Immature natural killer cell (primary cell): ENCODE results near the gene RAPGEF2. TPM values are rescaled to one million over a fixed set of nuclear protein-coding genes. Genes with fewer than 3 reads are reported as not detected.
"Not testable (repeated sequence)": the region's sequence is repeated elsewhere in the genome, so short reads cannot be mapped to it uniquely, and the experiment has no call there.

Experiments used
- DNase-seq, 3 donors: peaks; one replicate each; pipeline ENCODE4 v3.0.0; 2022; ENCODE audit warnings: mixed read lengths in 1 of 3
- H3K27ac Mint-ChIP-seq, 6 donors: one replicate each; pipeline ENCODE4 v1.8.0; 2020; ENCODE audit warnings: mixed read lengths in 6 of 6, mild to moderate bottlenecking in 5 of 6, inconsistent platforms in 4 of 6, moderate library complexity in 3 of 6
- H3K27me3 Mint-ChIP-seq, 3 donors: one replicate each; pipeline ENCODE4 v1.8.0; 2020 to 2021; ENCODE audit warnings: low read depth in 3 of 3, mild to moderate bottlenecking in 3 of 3, mixed read lengths in 3 of 3, moderate library complexity in 3 of 3, inconsistent platforms in 1 of 3
- H3K36me3 Mint-ChIP-seq, 3 donors: one replicate each; pipeline ENCODE4 v1.8.0; 2020; ENCODE audit warnings: mixed read lengths in 3 of 3, inconsistent platforms in 2 of 3, mild to moderate bottlenecking in 2 of 3
- H3K4me1 Mint-ChIP-seq, 2 donors: one replicate each; pipeline ENCODE4 v1.8.0; 2020; ENCODE audit warnings: inconsistent platforms in 2 of 2, mild to moderate bottlenecking in 2 of 2, mixed read lengths in 2 of 2, moderate library complexity in 1 of 2
- H3K4me3 Mint-ChIP-seq, 5 donors: one replicate each; pipeline ENCODE4 v1.8.0; 2020; ENCODE audit warnings: mild to moderate bottlenecking in 5 of 5, mixed read lengths in 5 of 5, inconsistent platforms in 3 of 5, moderate library complexity in 3 of 5
- H3K9me3 Mint-ChIP-seq, 6 donors: one replicate each; pipeline ENCODE4 v1.8.0; 2020; ENCODE audit warnings: mild to moderate bottlenecking in 6 of 6, mixed read lengths in 6 of 6, inconsistent platforms in 4 of 6, moderate library complexity in 3 of 6
- polyA plus RNA-seq, 3 donors: library from polyadenylated mRNA; unstranded; fragments of 300-500 nt; fragmentation: Illumina TruSeq; gene quantifications; one replicate each; pipeline ENCODE4 v1.2.3, GENCODE V29; 2021

RAPGEF2 gene
- polyA plus RNA-seq, 3 donors from 2014 or later = 0.22 to 1.7 (median 0.46) TPM

DNA sequence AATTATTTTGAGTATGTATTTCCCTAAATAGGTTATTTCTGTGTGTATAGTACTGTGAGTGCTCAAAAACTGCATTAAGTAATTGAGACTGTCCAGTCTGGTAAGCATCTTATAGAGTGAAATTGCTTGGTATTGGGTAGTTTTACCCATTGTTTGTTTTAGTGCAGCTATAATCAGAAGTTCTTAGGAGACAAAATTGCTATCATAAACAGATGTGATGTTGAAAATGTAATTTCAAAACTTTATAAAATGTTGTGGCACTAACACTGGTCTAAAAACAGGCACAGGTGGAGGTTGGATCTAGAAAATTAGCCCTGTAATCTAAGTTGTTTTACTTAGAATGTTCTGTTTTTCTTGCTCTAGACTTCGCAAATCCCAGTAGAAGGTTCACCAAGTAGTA lies 46.8 kb downstream of the RAPGEF2 start:
- Mint-ChIP-seq H3K9me3 (no peaks in the 10 kb centered on the region), H3K36me3 (no peaks in the 10 kb centered on the region), H3K27me3 (peaks cover 0 to 3% (median 0%) of the 10 kb centered on the region in 3 donors), H3K4me1 (peaks cover 0 to 5% of the 10 kb centered on the region in 2 donors), H3K4me3 (no peak overlapping the region), H3K27ac (peak overlapping the region in 1 of 6 donors; percentile 29)
- DNase-seq = no peak

DNA sequence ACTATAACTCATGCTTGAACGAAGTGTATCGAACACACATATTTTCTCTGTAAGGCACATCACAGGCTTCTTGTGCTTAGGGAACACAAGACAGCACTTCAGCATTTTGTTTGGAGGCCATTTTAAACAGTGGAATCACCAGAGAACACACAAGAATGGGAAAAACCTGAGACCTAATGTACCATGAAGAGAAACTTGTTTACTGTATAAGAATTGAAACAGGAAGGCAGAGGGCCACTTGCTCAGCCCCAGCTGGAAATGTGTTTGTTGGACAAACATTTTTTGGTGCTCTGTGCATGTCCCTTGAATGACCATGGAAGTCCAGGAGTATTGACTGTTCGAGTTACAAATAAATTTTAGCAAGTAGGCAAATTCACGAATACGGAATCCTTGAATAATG lies 47.5 kb downstream of the RAPGEF2 start:
- no peak overlapping the region for H3K27ac Mint-ChIP-seq

DNA sequence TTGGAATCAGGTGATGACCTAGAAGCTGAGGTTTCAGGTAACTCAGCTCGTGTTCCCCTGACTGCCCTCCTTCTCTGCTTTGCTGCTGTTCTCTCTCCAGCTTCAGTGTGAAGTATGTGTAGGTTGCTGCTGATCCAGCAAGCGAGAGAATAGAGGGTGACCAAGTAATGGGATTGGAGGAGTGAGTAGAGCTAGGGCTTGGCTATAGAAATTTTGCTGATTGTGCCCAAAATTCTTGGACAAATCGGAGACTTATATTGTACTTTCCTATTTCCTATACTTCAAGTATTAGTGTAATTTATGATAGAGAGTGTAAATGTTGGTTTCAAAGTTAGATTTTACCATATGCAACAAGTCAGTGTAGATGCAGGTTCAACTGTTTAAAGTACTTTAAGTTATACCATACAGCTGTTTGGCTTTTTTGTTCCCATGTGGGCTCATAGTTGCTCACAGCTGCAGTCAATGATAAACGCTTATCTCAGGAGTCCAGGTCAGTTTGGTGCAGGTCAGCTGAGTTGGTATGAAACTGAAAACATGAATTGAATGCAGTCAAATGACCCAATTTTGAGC lies 48.0 kb downstream of the RAPGEF2 start:
- Mint-ChIP-seq H3K9me3 (no peaks in the 10 kb centered on the region), H3K4me1 (peaks cover 0 to 5% of the 10 kb centered on the region in 2 donors), H3K36me3 (no peaks in the 10 kb centered on the region), H3K27ac (no peak overlapping the region), H3K27me3 (peaks cover 0 to 3% (median 0%) of the 10 kb centered on the region in 3 donors), H3K4me3 (no peak overlapping the region)
- no peak for DNase-seq

More for the DNA sequence above, 47.5 kb downstream of the RAPGEF2 start:
- Mint-ChIP-seq H3K4me3 (no peak overlapping the region), H3K9me3 (no peaks in the 10 kb centered on the region), H3K36me3 (no peaks in the 10 kb centered on the region), H3K4me1 (peaks cover 0 to 5% of the 10 kb centered on the region in 2 donors), H3K27me3 (peaks cover 0 to 3% (median 0%) of the 10 kb centered on the region in 3 donors)
- no peak for DNase-seq

DNA sequence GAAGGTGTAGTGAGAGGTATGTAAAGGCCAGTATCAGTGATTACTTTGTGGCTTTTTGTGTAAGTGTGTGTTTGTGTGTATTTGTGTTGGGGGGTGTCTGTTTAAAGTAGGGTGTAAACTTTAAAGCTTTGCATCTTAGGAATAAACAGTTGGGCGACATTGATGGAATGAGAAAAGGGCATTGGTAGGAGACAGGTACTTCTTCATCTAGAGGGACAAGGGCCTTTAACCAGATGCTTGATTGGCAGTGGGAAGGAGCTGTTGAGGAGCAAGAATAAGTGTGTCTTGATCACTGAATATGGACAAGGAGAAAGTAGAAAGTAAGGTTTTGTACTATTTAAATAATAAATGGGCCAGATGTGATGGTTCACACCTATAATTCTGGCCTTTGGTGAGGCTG lies 48.8 kb downstream of the RAPGEF2 start:
- H3K27me3 Mint-ChIP-seq = peaks cover 0 to 3% (median 0%) of the 10 kb centered on the region in 3 donors
- H3K9me3 Mint-ChIP-seq = no peaks in the 10 kb centered on the region
- no peak for DNase-seq
- H3K4me1 Mint-ChIP-seq = peaks cover 0 to 5% of the 10 kb centered on the region in 2 donors
- no peaks in the 10 kb centered on the region for H3K36me3 Mint-ChIP-seq
- no peak overlapping the region for H3K4me3 Mint-ChIP-seq
- H3K27ac Mint-ChIP-seq = no peak overlapping the region

DNA sequence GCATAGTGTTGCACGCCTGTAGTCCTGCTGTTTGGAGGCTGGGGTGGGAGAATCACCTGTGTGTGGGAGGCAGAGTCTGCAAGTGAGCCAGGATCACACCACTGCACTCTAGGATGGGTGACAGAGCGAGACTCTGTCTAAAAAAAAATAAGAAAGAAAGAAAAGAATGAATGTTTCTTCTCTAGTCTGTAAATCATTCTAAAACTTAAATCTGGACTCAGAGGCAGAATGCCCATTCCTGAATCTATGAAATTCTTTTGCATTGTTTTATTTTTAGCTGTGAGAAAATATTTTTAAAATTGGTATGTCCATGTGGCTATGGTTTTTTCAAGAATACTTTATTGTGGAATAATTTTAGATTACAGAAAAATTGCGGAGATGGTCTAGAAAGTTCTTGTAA lies 49.3 kb downstream of the RAPGEF2 start:
- no peaks in the 10 kb centered on the region for H3K9me3 Mint-ChIP-seq
- no peak overlapping the region for H3K4me3 Mint-ChIP-seq
- H3K27me3 Mint-ChIP-seq = peaks cover 0 to 3% (median 0%) of the 10 kb centered on the region in 3 donors
- no peak for DNase-seq
- no peaks in the 10 kb centered on the region for H3K36me3 Mint-ChIP-seq
- peaks cover 0 to 5% of the 10 kb centered on the region in 2 donors for H3K4me1 Mint-ChIP-seq
- H3K27ac Mint-ChIP-seq = no peak overlapping the region

DNA sequence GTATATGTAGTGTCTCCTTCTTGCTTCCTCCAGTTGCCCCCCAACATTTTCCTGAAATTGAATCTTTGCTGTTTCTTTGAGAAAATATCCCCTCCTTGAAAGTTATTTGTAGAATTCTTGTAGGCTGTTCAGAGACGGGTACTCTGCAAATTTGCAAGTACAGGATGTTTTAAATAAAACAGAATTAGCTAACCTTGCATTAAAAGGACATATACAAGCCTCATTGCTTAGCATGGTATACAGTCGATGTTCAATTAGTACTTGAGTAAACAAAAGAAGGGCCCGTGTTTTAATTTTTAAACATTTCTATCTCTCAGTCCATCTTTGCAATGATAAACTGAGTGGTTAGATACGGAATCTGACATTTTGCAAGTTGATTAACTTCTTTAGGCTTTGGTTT lies 50.8 kb downstream of the RAPGEF2 start:
- H3K4me1 Mint-ChIP-seq = peaks cover 0 to 5% of the 10 kb centered on the region in 2 donors
- peaks cover 0 to 1% (median 0%) of the 10 kb centered on the region in 3 donors for H3K27me3 Mint-ChIP-seq
- no peaks in the 10 kb centered on the region for H3K36me3 Mint-ChIP-seq
- no peak overlapping the region for H3K4me3 Mint-ChIP-seq
- DNase-seq = no peak
- no peak overlapping the region for H3K27ac Mint-ChIP-seq
- no peaks in the 10 kb centered on the region for H3K9me3 Mint-ChIP-seq

DNA sequence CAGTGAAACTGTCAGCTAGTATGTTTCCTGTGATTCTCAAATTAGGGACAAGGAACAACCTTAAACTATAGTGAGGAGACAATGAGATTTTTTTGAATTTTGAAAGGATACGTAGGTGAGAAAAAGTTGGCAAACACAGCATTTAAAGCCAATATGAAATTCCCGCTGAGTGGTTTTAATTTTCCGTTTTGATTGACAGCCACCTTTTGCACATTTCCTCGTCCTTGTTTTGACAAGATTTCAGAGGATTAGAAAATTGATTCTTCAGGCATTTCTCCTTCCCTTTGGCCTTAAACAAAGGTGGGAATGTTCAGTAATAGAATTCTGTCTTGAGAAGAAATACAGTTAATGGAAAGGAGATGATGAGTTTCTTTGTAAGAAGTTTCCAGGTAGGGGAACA lies 52.2 kb downstream of the RAPGEF2 start:
- peaks cover 3 to 11% of the 10 kb centered on the region in 2 donors for H3K4me1 Mint-ChIP-seq
- H3K9me3 Mint-ChIP-seq = no peaks in the 10 kb centered on the region
- H3K36me3 Mint-ChIP-seq = no peaks in the 10 kb centered on the region
- H3K27ac Mint-ChIP-seq = no peak overlapping the region
- H3K4me3 Mint-ChIP-seq = no peak overlapping the region
- no peak for DNase-seq
- peaks cover 0 to 1% (median 0%) of the 10 kb centered on the region in 3 donors for H3K27me3 Mint-ChIP-seq

DNA sequence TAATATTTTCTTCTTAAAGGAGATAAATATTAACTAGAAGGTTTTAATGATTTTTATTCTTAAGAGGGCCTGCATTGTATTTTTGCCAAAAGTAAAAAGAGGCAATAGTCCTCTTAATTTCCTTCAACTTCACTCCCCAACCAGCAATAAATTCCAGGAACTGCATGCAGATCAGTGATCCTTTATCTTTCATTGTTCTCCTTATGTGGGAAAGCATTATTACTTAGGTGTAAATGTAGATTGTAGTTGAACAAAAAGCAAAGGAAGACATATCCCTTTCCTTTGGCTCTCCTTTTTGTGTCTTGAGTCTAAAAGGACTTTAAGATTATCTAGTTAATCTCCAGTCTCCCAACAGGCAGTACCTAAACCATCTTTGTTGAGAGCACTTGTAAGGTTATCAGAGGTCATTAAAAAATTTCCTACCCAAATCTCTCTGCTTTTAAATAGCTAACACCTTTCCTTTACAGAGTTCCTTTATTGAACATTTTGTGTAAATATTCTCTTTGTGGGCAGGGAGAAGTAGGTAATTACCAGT lies 55.3 kb downstream of the RAPGEF2 start:
- no peak overlapping the region for H3K4me3 Mint-ChIP-seq
- H3K9me3 Mint-ChIP-seq = no peaks in the 10 kb centered on the region
- peaks cover 3 to 6% of the 10 kb centered on the region in 2 donors for H3K4me1 Mint-ChIP-seq
- no peaks in the 10 kb centered on the region for H3K36me3 Mint-ChIP-seq
- peaks cover 0 to 1% (median 0%) of the 10 kb centered on the region in 3 donors for H3K27me3 Mint-ChIP-seq
- no peak for DNase-seq
- no peak overlapping the region for H3K27ac Mint-ChIP-seq

DNA sequence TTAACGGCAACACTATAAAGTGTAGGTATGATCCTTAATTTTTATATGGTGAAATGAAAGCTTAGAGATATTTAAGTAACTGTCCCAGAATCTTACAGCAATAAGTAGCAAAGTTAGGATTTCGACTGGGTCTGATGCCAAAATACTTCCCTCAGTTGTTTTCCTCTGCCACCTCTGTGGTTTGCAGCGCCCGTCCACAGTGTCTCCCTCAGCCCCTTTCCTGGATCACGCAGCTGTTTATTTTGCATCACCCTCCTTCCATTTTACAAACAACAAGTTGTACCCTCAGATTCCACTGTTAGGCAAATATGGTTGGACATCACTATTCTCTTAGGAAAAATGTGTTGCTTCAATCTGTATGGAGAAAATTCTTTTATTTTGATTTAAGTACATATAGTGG lies 56.1 kb downstream of the RAPGEF2 start:
- no peak overlapping the region for H3K27ac Mint-ChIP-seq
- peaks cover 3 to 6% of the 10 kb centered on the region in 2 donors for H3K4me1 Mint-ChIP-seq
- peaks cover 0 to 1% (median 0%) of the 10 kb centered on the region in 3 donors for H3K27me3 Mint-ChIP-seq
- no peaks in the 10 kb centered on the region for H3K36me3 Mint-ChIP-seq
- no peak overlapping the region for H3K4me3 Mint-ChIP-seq
- no peaks in the 10 kb centered on the region for H3K9me3 Mint-ChIP-seq
- DNase-seq = no peak

DNA sequence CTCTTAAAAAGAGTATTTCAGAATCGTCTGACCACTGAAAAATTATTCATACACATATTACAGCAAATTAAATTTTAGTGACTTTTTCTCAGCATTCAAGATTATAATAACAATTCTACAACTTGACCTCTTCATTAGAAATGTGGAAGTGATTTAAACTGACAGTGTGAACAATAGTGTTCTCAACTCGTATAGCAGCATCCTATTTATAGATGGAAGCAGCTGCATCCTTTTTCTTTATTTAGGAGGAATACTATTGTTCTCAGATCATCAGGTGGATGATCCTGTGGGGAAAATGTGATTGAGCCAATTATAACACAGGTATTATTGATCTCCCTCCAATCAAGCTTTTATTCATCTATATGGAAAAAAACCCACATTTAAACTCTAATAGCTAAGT lies 56.7 kb downstream of the RAPGEF2 start:
- no peak overlapping the region for H3K4me3 Mint-ChIP-seq
- H3K36me3 Mint-ChIP-seq = no peaks in the 10 kb centered on the region
- DNase-seq = no peak
- no peaks in the 10 kb centered on the region for H3K9me3 Mint-ChIP-seq
- H3K27ac Mint-ChIP-seq = no peak overlapping the region
- peaks cover 3 to 6% of the 10 kb centered on the region in 2 donors for H3K4me1 Mint-ChIP-seq
- peaks cover 0 to under 1% (median 0%) of the 10 kb centered on the region in 3 donors for H3K27me3 Mint-ChIP-seq

DNA sequence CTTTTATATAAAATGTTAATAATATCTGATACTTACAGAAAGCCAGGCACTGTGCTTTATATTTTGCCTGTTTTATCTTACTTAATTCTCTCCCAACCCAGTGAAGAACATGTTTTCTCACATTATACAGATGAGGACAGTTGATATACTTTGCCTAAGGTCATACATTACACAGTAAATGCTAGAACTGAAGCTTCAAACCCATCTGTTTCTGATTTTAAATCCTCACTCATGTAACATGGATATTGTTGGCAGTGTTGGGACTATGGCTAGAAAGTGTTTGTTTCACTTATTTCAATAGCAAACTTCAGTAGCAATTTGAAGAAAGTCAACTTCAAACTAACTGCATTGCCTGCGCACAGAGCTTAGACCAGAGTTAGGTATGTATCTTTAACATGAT lies 57.4 kb downstream of the RAPGEF2 start:
- peaks cover 3 to 6% of the 10 kb centered on the region in 2 donors for H3K4me1 Mint-ChIP-seq

DNA sequence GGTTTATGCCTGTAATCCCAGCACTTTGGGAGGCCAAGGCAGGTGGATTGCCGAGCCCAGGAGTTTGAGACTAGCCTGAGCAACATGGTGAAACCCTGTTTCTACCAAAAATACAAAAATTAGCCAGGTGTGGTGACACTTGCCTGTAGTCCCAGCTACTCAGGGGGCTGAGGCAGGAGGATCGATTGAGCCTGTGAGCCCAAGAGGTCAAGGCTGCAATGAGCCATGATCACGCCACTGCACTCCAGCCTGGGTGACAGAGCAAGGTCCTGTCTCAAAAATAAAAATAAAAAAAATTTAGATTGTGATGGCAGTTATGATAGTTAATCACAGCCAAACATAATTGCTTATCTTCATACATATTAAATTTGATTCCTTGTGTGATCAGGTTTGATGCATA lies 58.6 kb downstream of the RAPGEF2 start:
- not testable (repeated sequence) for H3K27me3 Mint-ChIP-seq, H3K4me1 Mint-ChIP-seq, H3K27ac Mint-ChIP-seq

More for the DNA sequence above, 57.4 kb downstream of the RAPGEF2 start:
- Mint-ChIP-seq H3K27ac (no peak overlapping the region), H3K36me3 (no peaks in the 10 kb centered on the region), H3K27me3 (no peaks in the 10 kb centered on the region), H3K4me3 (no peak overlapping the region), H3K9me3 (no peaks in the 10 kb centered on the region)
- DNase-seq = no peak

DNA sequence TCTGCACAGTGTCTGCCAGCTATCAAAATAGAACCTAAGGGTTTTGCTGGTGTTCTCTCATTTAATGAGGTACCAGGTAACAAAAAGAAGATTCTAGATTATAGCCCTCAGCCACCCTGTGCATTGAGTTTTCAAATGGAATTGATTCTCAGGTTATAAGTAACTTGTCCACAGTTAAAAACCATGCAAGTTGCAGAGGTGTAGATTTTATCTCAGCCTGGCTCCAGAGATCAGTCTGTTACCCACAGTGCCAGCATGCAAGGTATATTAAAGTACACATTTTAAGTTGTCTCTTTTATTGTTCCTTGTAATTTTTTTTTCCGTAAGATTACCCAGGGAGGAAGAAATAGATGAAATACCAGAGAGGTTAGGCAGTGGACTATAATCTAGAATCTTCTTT lies 59.7 kb downstream of the RAPGEF2 start:
- no peak overlapping the region for H3K4me3 Mint-ChIP-seq
- no peak for DNase-seq
- H3K9me3 Mint-ChIP-seq = no peaks in the 10 kb centered on the region
- peaks cover 11 to 14% of the 10 kb centered on the region in 2 donors for H3K4me1 Mint-ChIP-seq
- H3K36me3 Mint-ChIP-seq = no peaks in the 10 kb centered on the region
- no peaks in the 10 kb centered on the region for H3K27me3 Mint-ChIP-seq
- H3K27ac Mint-ChIP-seq = no peak overlapping the region

More for the DNA sequence above, 58.6 kb downstream of the RAPGEF2 start:
- H3K36me3 Mint-ChIP-seq, H3K4me3 Mint-ChIP-seq, DNase-seq, H3K9me3 Mint-ChIP-seq: not testable (repeated sequence)

DNA sequence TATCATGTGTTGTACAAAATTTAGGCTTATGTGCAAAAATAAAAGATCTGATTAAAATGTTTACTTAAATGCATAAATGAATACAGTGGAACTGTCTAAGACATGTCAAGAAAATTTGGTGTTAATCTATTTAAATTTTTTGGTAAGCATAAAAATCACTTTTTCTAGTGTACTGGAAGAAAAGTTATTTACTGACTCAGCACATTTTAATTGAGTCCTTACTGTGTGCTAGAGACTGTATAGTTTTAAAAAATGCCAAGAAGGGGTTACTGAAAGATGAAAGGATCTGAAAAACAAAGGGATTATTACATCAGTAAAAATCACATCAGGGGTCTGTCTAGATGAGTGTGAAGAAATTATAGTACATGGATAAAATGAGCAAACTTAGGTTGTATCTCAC lies 60.6 kb downstream of the RAPGEF2 start:
- Mint-ChIP-seq H3K4me1 (peaks cover 11 to 14% of the 10 kb centered on the region in 2 donors), H3K36me3 (no peaks in the 10 kb centered on the region), H3K4me3 (no peak overlapping the region), H3K27me3 (no peaks in the 10 kb centered on the region), H3K27ac (no peak overlapping the region), H3K9me3 (no peaks in the 10 kb centered on the region)
- DNase-seq = no peak
